H1 (cell line): ENCODE data around the gene KCNMB1. TPM values are rescaled to one million over a fixed set of nuclear protein-coding genes. Genes with fewer than 3 reads are reported as not detected.

Experiments used
- CTCF ChIA-PET: fragments of 300-600 bp; sonication (Branson Sonifier 250); formaldehyde crosslinking; loops from one replicate; lab custom pipeline; 2021; ENCODE audit not compliant: partially characterized antibody; lab: Charles Lee
- POLR2A ChIA-PET: fragments of 300-600 bp; sonication (Branson Sonifier 250); formaldehyde crosslinking; loops from one replicate; lab custom pipeline; 2021; ENCODE audit warnings: inconsistent platforms; ENCODE audit not compliant: partially characterized antibody; lab: Charles Lee
- DNase-seq, 2 experiments: peaks; one replicate each; pipeline versions ENCODE4 v3.0.0 to v3.0.0-alpha.2; 2010 to 2022; ENCODE audit warnings: low spot score in 2 of 2, low read depth in 1 of 2, mixed read lengths in 1 of 2
- FAIRE-seq: peaks from 2 replicates; lab custom pipeline; 2011; peaks lifted over from hg19 to GRCh38; lab: Jason Lieb, UNC
- H2AFZ ChIP-seq: 2 replicates; pipeline ENCODE4 v1.8.1; 2012; ENCODE audit warnings: low read length, inconsistent platforms
- H2AK5ac ChIP-seq: 2 replicates; pipeline ENCODE4 v1.6.1; 2013; ENCODE audit warnings: low read depth, low read length
- H2BK120ac ChIP-seq: replicated peaks from 2 replicates; pipeline ENCODE3; 2013; ENCODE audit warnings: low read depth, low read length, inconsistent platforms
- H2BK12ac ChIP-seq: 2 replicates; pipeline ENCODE4 v1.6.1; 2013; ENCODE audit warnings: low read depth, low read length
- H2BK15ac ChIP-seq: 2 replicates; pipeline ENCODE4 v1.6.1; 2013; ENCODE audit warnings: low read length
- H2BK20ac ChIP-seq: 2 replicates; pipeline ENCODE4 v1.6.1; 2013; ENCODE audit warnings: low read length
- H2BK5ac ChIP-seq: 2 replicates; pipeline ENCODE4 v1.6.1; 2013; ENCODE audit warnings: low read depth, low read length
- H3K14ac ChIP-seq: 2 replicates; pipeline ENCODE4 v1.6.1; 2013; ENCODE audit warnings: inconsistent platforms; ENCODE audit not compliant: insufficient read length
- H3K18ac ChIP-seq: 2 replicates; pipeline ENCODE4 v1.6.1; 2013; ENCODE audit warnings: low read length; ENCODE audit errors: extremely low read depth
- H3K23ac ChIP-seq: 2 replicates; pipeline ENCODE4 v1.6.1; 2013; ENCODE audit warnings: inconsistent platforms; ENCODE audit not compliant: insufficient read length
- H3K23me2 ChIP-seq: 2 replicates; pipeline ENCODE4 v1.6.1; 2013; ENCODE audit warnings: low read depth, low read length
- H3K27ac ChIP-seq: 2 replicates; pipeline ENCODE4 v1.6.1; 2011; ENCODE audit warnings: low read depth, low read length, inconsistent platforms
- H3K27me3 ChIP-seq, 4 experiments: replicated peaks in 1 of 4; 1 replicate in 1 of 4; 2 replicates in 3 of 4; pipeline versions ENCODE4 v1.6.1 to v1.8.1; 2011 to 2013; ENCODE audit warnings: low read length in 3 of 4, mild to moderate bottlenecking in 3 of 4, inconsistent platforms in 2 of 4, mixed read lengths in 2 of 4, moderate library complexity in 1 of 4; ENCODE audit not compliant: control insufficient read depth in 3 of 4, insufficient read depth in 3 of 4; ENCODE audit errors: extremely low read depth in 1 of 4
- H3K36me3 ChIP-seq, 4 experiments: 2 replicates each; pipeline versions ENCODE4 v1.6.1 to v1.8.1; 2011 to 2013; ENCODE audit warnings: mild to moderate bottlenecking in 4 of 4, low read length in 3 of 4, moderate library complexity in 2 of 4, control low read depth in 1 of 4, inconsistent platforms in 1 of 4; ENCODE audit not compliant: insufficient read depth in 4 of 4, control insufficient read depth in 2 of 4
- H3K4ac ChIP-seq: replicated peaks from 2 replicates; pipeline ENCODE3; 2013; ENCODE audit warnings: low read length, low read depth, mixed read lengths, inconsistent platforms; ENCODE audit not compliant: insufficient read length
- H3K4me1 ChIP-seq, 4 experiments: replicated peaks in 1 of 4; 1 replicate in 1 of 4; 2 replicates in 3 of 4; pipeline versions ENCODE4 v1.6.1 to v1.8.1; 2011 to 2013; ENCODE audit warnings: low read length in 3 of 4, inconsistent platforms in 2 of 4, mixed read lengths in 1 of 4; ENCODE audit not compliant: insufficient read depth in 4 of 4, control insufficient read depth in 3 of 4
- H3K4me2 ChIP-seq, 2 experiments: 2 replicates each; pipeline versions ENCODE4 v1.6.1 to v1.8.1; 2011 to 2013; ENCODE audit warnings: low read depth in 2 of 2, low read length in 2 of 2, control low read depth in 1 of 2, inconsistent platforms in 1 of 2, mild to moderate bottlenecking in 1 of 2; ENCODE audit not compliant: insufficient read depth in 1 of 2
- H3K4me3 ChIP-seq, 4 experiments: fragments of 200-600, 300-600 bp in 1 of 4; sonication (generic), shearing (Covaris generic), sonication (Bioruptor Twin) in 1 of 4; 2 replicates each; pipeline versions ENCODE4 v1.5.1 to v1.8.1; 2011 to 2016; ENCODE audit warnings: low read length in 4 of 4, low read depth in 3 of 4, control low read depth in 2 of 4, inconsistent platforms in 2 of 4, mild to moderate bottlenecking in 2 of 4, mixed read lengths in 1 of 4, moderate library complexity in 1 of 4; ENCODE audit not compliant: insufficient read depth in 2 of 4; ENCODE audit errors: extremely low read depth in 1 of 4
- H3K56ac ChIP-seq: replicated peaks from 2 replicates; pipeline ENCODE3; 2013; ENCODE audit warnings: low read depth, mild to moderate bottlenecking, mixed read lengths, low read length, inconsistent platforms; ENCODE audit not compliant: insufficient read length
- H3K79me1 ChIP-seq: 2 replicates; pipeline ENCODE4 v1.6.1; 2013; ENCODE audit warnings: low read depth, low read length, control low read depth
- H3K79me2 ChIP-seq, 2 experiments: 2 replicates each; pipeline versions ENCODE4 v1.6.1 to v1.8.1; 2012 to 2013; ENCODE audit warnings: low read length in 2 of 2, mild to moderate bottlenecking in 2 of 2, inconsistent platforms in 1 of 2; ENCODE audit not compliant: insufficient read depth in 2 of 2, control insufficient read depth in 1 of 2
- H3K9ac ChIP-seq, 4 experiments: replicated peaks in 1 of 4; 1 replicate in 1 of 4; 2 replicates in 3 of 4; pipeline versions ENCODE4 v1.6.1 to v1.8.1; 2011 to 2013; ENCODE audit warnings: low read depth in 3 of 4, low read length in 3 of 4, control low read depth in 2 of 4, mild to moderate bottlenecking in 2 of 4, moderate library complexity in 2 of 4, inconsistent platforms in 1 of 4; ENCODE audit errors: extremely low read depth in 1 of 4
- H3K9me3 ChIP-seq, 2 experiments: 2 replicates each; pipeline versions ENCODE4 v1.6.1 to v1.8.1; 2012 to 2013; ENCODE audit warnings: mild to moderate bottlenecking in 2 of 2, moderate library complexity in 2 of 2, control low read depth in 1 of 2, inconsistent platforms in 1 of 2, low read depth in 1 of 2, low read length in 1 of 2, mixed read lengths in 1 of 2; ENCODE audit not compliant: insufficient read depth in 2 of 2
- H4K20me1 ChIP-seq, 2 experiments: replicated peaks in 1 of 2; 2 replicates each; pipeline versions ENCODE3 to v1.8.1; 2011 to 2013; ENCODE audit warnings: inconsistent platforms in 2 of 2, low read length in 2 of 2, mild to moderate bottlenecking in 1 of 2; ENCODE audit not compliant: insufficient read depth in 2 of 2, control insufficient read depth in 1 of 2
- H4K5ac ChIP-seq: 2 replicates; pipeline ENCODE4 v1.6.1; 2013; ENCODE audit warnings: low read length, low read depth, mixed read lengths, inconsistent platforms; ENCODE audit not compliant: insufficient read length
- H4K8ac ChIP-seq: 2 replicates; pipeline ENCODE4 v1.8.0; 2013; ENCODE audit warnings: mild to moderate bottlenecking, moderate library complexity, low read length, inconsistent platforms; ENCODE audit not compliant: insufficient read depth; ENCODE audit errors: extremely low read depth
- H4K91ac ChIP-seq: replicated peaks from 2 replicates; pipeline ENCODE3; 2013; ENCODE audit warnings: low read length, mixed read lengths, inconsistent platforms; ENCODE audit not compliant: insufficient read length
- CEBPB ChIP-seq: IDR thresholded peaks from 2 replicates; pipeline ENCODE4 v1.6.1; 2012; ENCODE audit warnings: low read depth, low read length
- EP300 ChIP-seq, 2 experiments: IDR thresholded peaks; 1 replicate in 1 of 2; 2 replicates in 1 of 2; pipeline ENCODE4 v1.6.1; 2011 to 2012; ENCODE audit warnings: low read depth in 2 of 2, low read length in 2 of 2, mild to moderate bottlenecking in 2 of 2, borderline replicate concordance in 1 of 2, inconsistent platforms in 1 of 2, moderate library complexity in 1 of 2
- KDM5A ChIP-seq: fragments of 200-600 bp; IDR thresholded peaks from 2 replicates; pipeline ENCODE4 v1.7.1; 2012; ENCODE audit warnings: mild to moderate bottlenecking, low read length, inconsistent platforms, mixed read lengths
- SP1 ChIP-seq: IDR thresholded peaks from 2 replicates; pipeline ENCODE4 v1.6.1; 2011; ENCODE audit warnings: low read depth, low read length
- ZNF274 ChIP-seq: IDR thresholded peaks from 2 replicates; pipeline ENCODE4 v1.7.0; 2012; ENCODE audit warnings: low read length, borderline replicate concordance; ENCODE audit errors: extremely low read depth
- WGBS, 2 experiments: shearing (Covaris generic) in 1 of 2; methylation state at CpG; one replicate each; pipeline versions ENCODE4 v1.1.6 to v1.1.7; 2013 to 2015; ENCODE audit warnings: low lambda C conversion rate in 2 of 2, mixed read lengths in 2 of 2, inconsistent platforms in 1 of 2, low coverage in 1 of 2, missing lambda C conversion rate in 1 of 2; ENCODE audit not compliant: insufficient replicate concordance in 2 of 2, insufficient coverage in 1 of 2, insufficient read length in 1 of 2; ENCODE audit errors: extremely low coverage in 1 of 2, missing lambda C conversion rate in 1 of 2; 5-methylcytosine and 5-hydroxymethylcytosine counted together
- polyA plus RNA-seq, 7 experiments: library from polyadenylated mRNA; depleted of rRNA in 3 of 7; stranded (reverse) in 5 of 7; unstranded in 2 of 7; fragments of >200 nt in 5 of 7; fragments of 200-250 nt in 2 of 7; gene quantifications; 1 replicate in 5 of 7; 2 replicates in 1 of 7; 4 replicates in 1 of 7; pipeline versions ENCODE4 v1.2.1 to v1.2.3, GENCODE V29; 2011 to 2013; ENCODE audit warnings: missing spikeins in 2 of 7, mixed read lengths in 2 of 7
- total RNA-seq: library from RNA; stranded (reverse); fragmentation: NEBNext Ultra II Directional; extraction: Animal tissue kit (Norgen Biotek cat#: 25700); gene quantifications from 2 replicates; pipeline ENCODE4 v1.2.1, GENCODE V29; 2021

KCNMB1 gene
- total and polyA plus RNA-seq, 2 of the 8 experiments (the other 6 are each of a cell fraction or from before 2014, with no cell fraction given), result 0.08 to 0.19 TPM

DNA sequence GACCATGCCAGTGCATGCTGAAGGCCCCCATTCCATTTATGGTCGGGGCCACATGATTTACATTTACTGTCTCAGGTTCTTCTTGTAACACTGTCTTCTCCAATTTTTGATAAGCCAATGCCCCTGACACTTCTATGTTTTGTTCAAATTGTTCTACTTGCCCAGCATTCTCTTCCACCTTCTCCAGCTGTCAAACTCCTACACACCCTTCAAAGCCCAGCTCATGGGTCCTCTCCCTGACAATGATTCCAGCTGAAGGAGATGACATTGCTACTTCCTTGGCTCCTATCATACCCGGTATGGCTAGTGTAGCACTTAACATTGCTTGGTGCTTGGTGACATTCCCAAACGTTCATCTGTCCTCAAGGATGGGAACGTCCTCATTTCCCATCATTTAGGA lies 41.1 kb upstream of the KCNMB1 start:
- Histone ChIP-seq H3K14ac (no peak overlapping the region), H3K4me3 (no peak overlapping the region), H3K36me3 (no peaks in the 10 kb centered on the region), H3K4me1 (peaks cover 0 to 6% (median 2%) of the 10 kb centered on the region in 4 experiments; a peak in 1 of 7 replicates), H4K91ac (no peak overlapping the region), H2AK5ac (no peak overlapping the region), H3K9ac (no peak overlapping the region), H2BK120ac (no peak overlapping the region), H2AFZ (no peak overlapping the region), H3K4me2 (no peak overlapping the region), H3K27ac (no peak overlapping the region), H4K20me1 (no peaks in the 10 kb centered on the region), H3K18ac (no peak overlapping the region), H2BK5ac (peak overlapping the region; percentile 5; the same call in 1 of the 2 replicates), H3K23me2 (no peaks in the 10 kb centered on the region), H2BK15ac (no peak overlapping the region), H2BK12ac (0 out of 2 replicates have a peak overlapping the region, but pooled peaks have one; percentile 40), H3K79me2 (no peaks in the 10 kb centered on the region), H3K27me3 (no peaks in the 10 kb centered on the region; a peak in 1 of 7 replicates), H4K5ac (no peak overlapping the region), H3K23ac (no peak overlapping the region), H3K79me1 (no peaks in the 10 kb centered on the region), H3K56ac (no peak overlapping the region), H2BK20ac (no peak overlapping the region), H4K8ac (no peak overlapping the region), H3K4ac (no peak overlapping the region), H3K9me3 (no peaks in the 10 kb centered on the region)
- POLR2A ChIA-PET, result no interaction called here
- no peak for TF ChIP-seq CEBPB
- TF ChIP-seq KDM5A, result no peak
- TF ChIP-seq ZNF274, result no peak
- no peak for TF ChIP-seq EP300 (IDR thresholded peaks at IDR 0.05; ENCODE audit: borderline replicate concordance in 1 of 2, low read depth in 2 of 2, low read length in 2 of 2)
- TF ChIP-seq SP1, result no peak
- DNase-seq (no peak), FAIRE-seq (no peak)
- CTCF ChIA-PET, result interaction anchor here (1.2 to 7.0 kb wide), 5 partner anchors 7 to 211 kb away, joined by 3 to 160 read pairs (median 9); no protein-coding TSS in a partner anchor
- WGBS, 2 experiments, result 87% methylated on average over 4 of the region's 4 CpGs; no CpG with 5 or more reads in 1 of the 2 experiments
